Esophagus squamous epithelium (tissue), 4 donors: Measurements from ENCODE around the gene ESR1.

Experiments used
- CTCF ChIP-seq, 6 experiments: fragments of 450-650 bp in 4 of 6; fragments of 200-600 bp in 2 of 6; sonication (generic) in 2 of 6; IDR thresholded peaks; one replicate each; pipeline ENCODE4 v1.5.1; 2016 to 2019; ENCODE audit warnings: antibody characterized with exemption in 6 of 6, mild to moderate bottlenecking in 4 of 6, moderate library complexity in 4 of 6
- POLR2A ChIP-seq, 4 donors: fragments of 450-650 bp; IDR thresholded peaks; one replicate each; pipeline ENCODE4 v1.6.1; 2017; ENCODE audit warnings: antibody characterized with exemption in 4 of 4, mild to moderate bottlenecking in 4 of 4, moderate library complexity in 3 of 4

DNA sequence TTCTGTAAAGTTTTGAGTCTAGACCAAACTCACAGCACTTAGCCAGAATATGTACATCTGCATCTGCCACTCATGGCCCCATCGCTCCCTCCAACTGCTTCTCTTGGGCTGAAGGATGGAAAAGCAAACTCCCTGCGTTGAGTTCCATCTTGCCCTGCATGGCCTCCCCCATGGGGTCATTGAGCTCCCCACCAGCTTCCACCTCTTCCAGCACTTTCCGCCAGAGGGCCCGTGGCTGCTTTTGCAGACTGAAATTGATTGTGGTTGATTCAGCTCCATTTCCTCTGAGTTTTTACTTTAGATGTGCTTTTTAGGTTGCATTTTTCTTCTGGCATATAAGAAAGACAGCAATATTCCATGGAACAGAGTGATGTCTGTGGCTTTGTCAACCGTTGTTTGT is 263.1 kb downstream of the ESR1 start:
- TF ChIP-seq CTCF (IDR thresholded peaks at IDR 0.05) (no peak), POLR2A (IDR thresholded peaks at IDR 0.05) (no peak)
